ENCODE results near the gene CDK18. TPM values are rescaled to one million over a fixed set of nuclear protein-coding genes. Genes with fewer than 3 reads are reported as not detected.

Gene CDK18
- total RNA-seq, 1 donor from 2014 or later: 17.8 TPM

GRCh38 chr1:205576805-205577761 lies 72.6 kb downstream of the CDK18 start:
- Histone ChIP-seq H3K9me3 (ENCODE audit: insufficient read depth, low read depth, low read length) (no peaks in the 10 kb centered on the region), H3K27ac (ENCODE audit: low read depth, low read length) (no peak overlapping the region), H3K9ac (ENCODE audit: low read length) (no peak overlapping the region), H3K27me3 (ENCODE audit: insufficient read depth, low read length) (peaks cover 36% of the 10 kb centered on the region), H3K4me1 (ENCODE audit: insufficient read depth, low read length) (no peaks in the 10 kb centered on the region), H3K4me3 (ENCODE audit: insufficient read depth, low read depth, low read length) (no peak overlapping the region), H2AFZ (ENCODE audit: low read depth, low read length) (no peak overlapping the region), H3K4me2 (ENCODE audit: low read length) (no peak overlapping the region), H3K36me3 (ENCODE audit: insufficient read depth, low read length) (no peaks in the 10 kb centered on the region), H3K79me2 (ENCODE audit: insufficient read depth, low read length) (no peaks in the 10 kb centered on the region), H4K20me1 (ENCODE audit: insufficient read depth, low read length) (no peaks in the 10 kb centered on the region)
- no peak overlapping the region for H3K4me3 Mint-ChIP-seq (ENCODE audit: unreplicated experiment)
- H3K27ac Mint-ChIP-seq (ENCODE audit: unreplicated experiment): no peak overlapping the region
- DNase-seq (ENCODE audit: low read depth): no peak
- H3K36me3 Mint-ChIP-seq (ENCODE audit: low read depth, unreplicated experiment): peaks cover 3% of the 10 kb centered on the region
- H3K9me3 Mint-ChIP-seq (ENCODE audit: unreplicated experiment): peaks cover 2% of the 10 kb centered on the region
- peaks cover 7% of the 10 kb centered on the region for H3K4me1 Mint-ChIP-seq (ENCODE audit: low read depth, unreplicated experiment)
- FAIRE-seq: no peak
- TF ChIP-seq EZH2 (IDR thresholded peaks at IDR 0.05; ENCODE audit: insufficient read depth, low read length): no peak
- TF ChIP-seq CTCF (IDR thresholded peaks at IDR 0.05; ENCODE audit: insufficient read depth, low read depth, low read length): no peak
- peaks cover 76% of the 10 kb centered on the region for H3K27me3 Mint-ChIP-seq (ENCODE audit: low read depth, unreplicated experiment)

GRCh38 chr1:205577874-205578658 lies 73.6 kb downstream of the CDK18 start:
- no peak overlapping the region for H3K4me2 ChIP-seq (ENCODE audit: low read length)
- no peaks in the 10 kb centered on the region for H3K9me3 Mint-ChIP-seq (ENCODE audit: unreplicated experiment)
- H3K4me1 Mint-ChIP-seq (ENCODE audit: low read depth, unreplicated experiment): peaks cover 5% of the 10 kb centered on the region
- H3K36me3 ChIP-seq (ENCODE audit: insufficient read depth, low read length): no peaks in the 10 kb centered on the region
- H3K4me3 ChIP-seq (ENCODE audit: insufficient read depth, low read depth, low read length): no peak overlapping the region
- no peak overlapping the region for H3K27ac ChIP-seq (ENCODE audit: low read depth, low read length)
- peaks cover 30% of the 10 kb centered on the region for H3K27me3 ChIP-seq (ENCODE audit: insufficient read depth, low read length)
- H3K4me3 Mint-ChIP-seq (ENCODE audit: unreplicated experiment): no peak overlapping the region
- no peak overlapping the region for H3K9ac ChIP-seq (ENCODE audit: low read length)
- no peak overlapping the region for H2AFZ ChIP-seq (ENCODE audit: low read depth, low read length)
- no peak overlapping the region for H3K27ac Mint-ChIP-seq (ENCODE audit: unreplicated experiment)
- H3K9me3 ChIP-seq (ENCODE audit: insufficient read depth, low read depth, low read length): no peaks in the 10 kb centered on the region
- H3K4me1 ChIP-seq (ENCODE audit: insufficient read depth, low read length): no peaks in the 10 kb centered on the region
- peaks cover 3% of the 10 kb centered on the region for H3K36me3 Mint-ChIP-seq (ENCODE audit: low read depth, unreplicated experiment)
- H4K20me1 ChIP-seq (ENCODE audit: insufficient read depth, low read length): no peaks in the 10 kb centered on the region
- no peaks in the 10 kb centered on the region for H3K79me2 ChIP-seq (ENCODE audit: insufficient read depth, low read length)
- peaks cover 76% of the 10 kb centered on the region for H3K27me3 Mint-ChIP-seq (ENCODE audit: low read depth, unreplicated experiment)
- TF ChIP-seq EZH2 (IDR thresholded peaks at IDR 0.05; ENCODE audit: insufficient read depth, low read length): no peak
- TF ChIP-seq CTCF (IDR thresholded peaks at IDR 0.05; ENCODE audit: insufficient read depth, low read depth, low read length): no peak
- FAIRE-seq (no peak), DNase-seq (ENCODE audit: low read depth) (no peak)

Measured in astrocyte (in vitro differentiated cells and primary cell).